NCI-H1417 treated with DMSO at 0.1 percent for 48 hours (cell line): ENCODE results near the gene BAHCC1.
"Not testable (repeated sequence)": the region's sequence is repeated elsewhere in the genome, so short reads cannot be mapped to it uniquely, and the experiment has no call there.

Experiments
- DNase-seq: peaks from one replicate; lab custom pipeline; 2025; lab: John Stamatoyannopoulos, UW

The BAHCC1 gene

DNA sequence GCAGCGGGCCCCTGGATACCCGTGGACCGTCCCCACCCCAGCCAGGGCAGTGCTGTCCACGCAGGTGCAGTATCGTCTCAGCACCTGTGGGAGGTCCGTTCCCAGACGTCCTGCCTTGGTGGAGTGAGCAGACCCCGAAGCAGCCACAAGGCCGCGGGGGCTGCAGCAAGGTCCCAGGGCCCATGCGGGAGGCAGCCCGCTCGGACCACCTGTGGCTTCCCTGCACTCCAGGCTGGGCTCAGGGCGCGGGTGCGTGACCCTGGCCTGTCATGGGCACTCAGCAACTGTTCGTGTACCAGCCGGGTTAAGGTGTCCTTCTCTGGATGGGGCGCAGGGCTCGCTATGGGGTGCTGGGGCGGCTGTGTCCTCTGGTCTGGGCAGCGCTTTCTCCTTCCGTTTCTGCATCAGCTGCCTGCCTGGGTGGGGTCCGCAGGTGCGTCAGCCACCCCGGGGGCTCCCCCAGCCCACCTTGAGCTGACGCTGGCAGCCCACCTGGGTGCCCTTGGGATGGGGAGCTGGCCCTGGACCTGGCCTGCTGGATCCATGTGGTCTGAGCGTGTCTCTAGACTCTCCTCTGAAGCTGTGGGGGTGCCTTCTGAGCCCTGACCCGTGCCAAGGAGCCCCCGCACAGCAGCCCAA, 18.4 kb downstream of the BAHCC1 start:
- no peak for DNase-seq

GRCh38 chr17:81414756-81415516, 19.7 kb downstream of the BAHCC1 start:
- DNase-seq: no peak

DNA sequence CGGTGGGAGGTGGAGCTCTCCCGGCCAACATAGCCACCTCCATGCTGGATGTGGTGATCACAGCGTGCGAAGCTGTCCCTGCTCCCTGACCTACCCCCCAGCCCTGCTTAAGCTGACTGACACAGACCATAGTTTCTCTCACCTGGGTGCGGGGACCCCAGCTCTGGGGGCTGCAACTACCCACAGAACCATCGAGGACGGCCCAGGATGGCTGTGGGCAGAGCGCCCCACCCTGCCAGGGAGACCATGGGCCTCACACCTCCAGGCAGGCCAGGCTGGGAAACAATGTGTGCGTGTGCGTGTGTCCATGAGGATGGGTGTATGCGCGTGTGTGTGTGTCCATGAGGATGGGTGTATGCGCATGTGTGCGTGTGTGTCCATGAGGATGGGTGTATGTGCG, 20.4 kb downstream of the BAHCC1 start:
- no peak for DNase-seq

DNA sequence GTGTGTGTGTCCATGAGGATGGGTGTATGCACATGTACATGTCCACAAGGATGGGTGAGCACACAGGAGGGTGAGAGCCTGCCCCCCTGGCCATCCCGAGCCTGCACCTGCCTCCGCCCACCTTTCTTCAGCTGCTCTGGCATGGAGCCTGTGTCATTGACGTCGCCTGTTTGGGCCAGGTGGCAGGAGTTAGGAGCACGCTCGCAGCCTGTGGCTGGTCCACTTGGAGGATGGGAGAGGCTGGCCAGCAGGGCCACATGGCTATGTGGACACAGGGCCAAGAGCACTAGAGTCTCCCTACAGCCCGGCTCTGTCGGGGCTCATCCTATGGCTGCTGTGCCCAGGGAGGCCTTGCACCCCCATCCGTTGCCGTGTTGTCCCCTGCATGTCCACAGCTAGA, 21.4 kb downstream of the BAHCC1 start:
- DNase-seq: no peak

GRCh38 chr17:81417049-81417878, 22.0 kb downstream of the BAHCC1 start:
- no peak for DNase-seq

GRCh38 chr17:81417879-81418709, 22.8 kb downstream of the BAHCC1 start:
- no peak for DNase-seq

- DNase-seq: no peak
Measured at GRCh38 chr17:81418710-81419318, 23.6 kb downstream of the BAHCC1 start.

- DNase-seq: no peak
Measured at GRCh38 chr17:81419319-81419885, 24.1 kb downstream of the BAHCC1 start.

DNA sequence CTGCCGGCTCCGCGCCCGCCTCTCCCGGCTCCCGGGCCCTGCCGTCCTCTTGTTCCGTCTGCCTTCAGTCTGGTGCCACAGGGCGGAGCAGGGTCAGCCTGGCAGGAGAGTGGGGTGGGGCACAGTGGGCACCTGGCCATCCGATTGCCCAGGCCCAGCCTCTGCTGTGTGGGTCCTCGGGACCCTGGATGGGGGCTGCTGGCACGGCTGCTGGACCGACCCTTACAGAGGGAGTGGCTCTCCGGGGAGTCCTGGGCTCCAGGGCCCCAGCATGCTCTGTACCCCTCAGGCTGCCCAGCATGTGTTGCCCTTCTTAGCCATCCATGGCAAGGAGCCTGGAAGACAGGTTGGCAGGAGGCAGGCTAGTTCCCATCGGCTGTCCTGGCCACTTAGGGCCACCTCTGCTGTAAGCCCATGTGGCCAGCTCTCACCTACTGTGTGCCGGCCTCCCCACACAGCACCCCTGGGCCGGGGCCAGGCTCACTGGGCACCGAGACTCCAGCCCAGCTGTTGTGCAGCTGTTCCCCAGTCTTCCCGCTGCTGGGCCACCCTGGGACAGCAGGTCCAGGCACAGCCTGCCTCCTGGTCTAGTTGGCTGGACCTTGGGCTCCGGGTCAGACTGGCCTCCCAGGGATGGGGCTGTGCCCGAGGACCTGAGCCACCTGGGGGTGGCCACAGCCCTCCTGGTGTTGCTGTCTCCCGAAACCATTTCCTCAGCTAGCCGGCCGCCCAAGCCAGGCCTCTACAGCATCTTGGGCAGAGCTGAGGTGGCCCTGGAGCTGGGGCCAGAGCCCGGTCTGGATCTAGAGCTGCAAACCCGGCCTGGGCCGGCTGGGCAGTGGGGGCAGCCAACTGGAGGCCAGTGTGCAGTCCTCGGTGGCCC, 24.9 kb downstream of the BAHCC1 start:
- DNase-seq: no peak

GRCh38 chr17:81420769-81421462, 25.7 kb downstream of the BAHCC1 start:
- no peak for DNase-seq

DNA sequence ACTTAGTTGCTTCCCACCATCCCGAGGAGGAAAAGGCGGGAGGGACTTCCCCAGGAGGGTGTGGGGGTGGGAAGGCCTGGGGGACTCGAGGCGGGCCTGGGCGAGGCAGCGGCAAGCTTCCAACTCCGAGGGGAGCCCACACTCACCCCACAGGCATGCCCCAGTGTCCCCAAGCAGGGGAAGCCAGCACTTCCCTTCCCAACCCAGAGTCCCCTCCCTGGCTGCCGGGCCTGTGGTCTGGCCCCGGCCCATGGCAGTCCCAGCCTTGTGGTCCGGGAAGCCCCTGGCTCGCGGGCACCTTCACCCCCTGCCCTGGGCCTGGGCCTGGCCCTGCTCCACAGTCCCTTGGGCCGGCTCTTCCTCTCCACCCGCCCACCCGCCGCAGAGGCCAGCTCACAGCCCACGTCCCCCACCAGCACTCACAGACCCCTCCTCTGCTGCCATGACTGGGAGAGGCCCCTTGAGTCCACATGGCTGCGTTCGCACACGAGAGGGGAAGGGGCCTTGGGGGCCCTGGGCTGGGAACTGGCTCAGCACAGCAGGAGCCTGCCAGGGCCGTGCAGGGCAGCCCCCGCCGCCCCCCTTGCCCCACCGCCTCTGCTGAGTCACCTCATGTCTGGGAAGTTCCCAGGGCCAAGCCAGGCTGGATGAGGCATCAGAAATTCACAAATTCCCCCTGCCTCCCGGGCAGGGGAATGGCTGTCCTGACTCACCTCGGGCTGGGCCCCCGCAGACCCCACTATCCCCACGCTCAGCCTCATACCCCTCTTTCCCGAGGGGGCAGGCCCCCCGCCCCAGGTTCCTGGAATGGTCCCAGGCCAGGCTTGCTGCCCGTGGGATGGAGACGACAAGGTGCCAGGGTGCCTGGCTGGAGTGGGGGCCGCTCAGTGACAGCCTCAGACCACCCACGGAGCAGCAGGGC, 27.8 kb downstream of the BAHCC1 start:
- DNase-seq: no peak

GRCh38 chr17:81423698-81424071, 28.4 kb downstream of the BAHCC1 start:
- no peak for DNase-seq

GRCh38 chr17:81424151-81425017, 29.1 kb downstream of the BAHCC1 start:
- DNase-seq: no peak

DNA sequence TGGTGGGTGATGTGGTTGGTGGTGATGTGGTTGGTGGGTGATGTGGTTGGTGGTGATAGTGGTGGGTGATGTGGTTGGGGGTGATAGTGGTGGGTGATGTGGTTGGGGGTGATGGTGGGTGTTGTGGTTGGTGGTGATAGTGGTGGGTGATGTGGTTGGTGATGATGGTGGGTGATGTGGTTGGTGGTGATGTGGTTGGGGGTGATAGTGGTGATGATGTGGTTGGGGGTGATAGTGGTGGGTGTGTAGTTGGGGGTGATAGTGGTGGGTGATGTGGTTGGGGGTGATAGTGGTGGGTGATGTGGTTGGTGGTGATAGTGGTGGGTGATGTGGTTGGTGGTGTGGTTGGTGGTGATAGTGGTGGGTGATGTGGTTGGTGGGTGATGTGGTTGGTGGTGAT, 29.8 kb downstream of the BAHCC1 start:
- not testable (repeated sequence) for DNase-seq

GRCh38 chr17:81425716-81426392, 30.6 kb downstream of the BAHCC1 start:
- not testable (repeated sequence) for DNase-seq

- no peak for DNase-seq
Measured at GRCh38 chr17:81426393-81427172, 31.3 kb downstream of the BAHCC1 start.
